Smooth muscle cell (in vitro differentiated cells): ENCODE results near the gene TBC1D4. TPM values are rescaled to one million over a fixed set of nuclear protein-coding genes. Genes with fewer than 3 reads are reported as not detected.

Source experiments
- DNase-seq: peaks from one replicate; lab custom pipeline; 2025; ENCODE audit not compliant: unreplicated experiment; lab: John Stamatoyannopoulos, UW
- H2AFZ ChIP-seq: fragments of 200-600 bp; sonication (generic); 2 replicates; pipeline ENCODE4 v1.6.0; 2016; ENCODE audit warnings: antibody characterized with exemption, low read depth, mild to moderate bottlenecking
- H3F3A ChIP-seq: fragments of 200-600 bp; sonication (generic); 2 replicates; pipeline ENCODE4 v1.6.0; 2017; ENCODE audit warnings: antibody characterized with exemption, low read depth
- H3K27ac ChIP-seq: fragments of 200-600 bp; sonication (generic); 2 replicates; pipeline ENCODE4 v1.5.1; 2016; ENCODE audit warnings: low read depth, mild to moderate bottlenecking
- H3K27me3 ChIP-seq: fragments of 200-600 bp; sonication (generic); 2 replicates; pipeline ENCODE4 v1.6.1; 2016; ENCODE audit warnings: low read depth, mild to moderate bottlenecking
- H3K36me3 ChIP-seq: fragments of 200-600 bp; sonication (generic); 2 replicates; pipeline ENCODE4 v1.5.1; 2016; ENCODE audit warnings: low read depth
- H3K4me1 ChIP-seq: fragments of 200-600 bp; sonication (generic); 2 replicates; pipeline ENCODE4 v1.5.1; 2016; ENCODE audit warnings: low read depth
- H3K4me2 ChIP-seq: fragments of 200-600 bp; sonication (generic); 2 replicates; pipeline ENCODE4 v1.6.0; 2016; ENCODE audit warnings: mild to moderate bottlenecking
- H3K4me3 ChIP-seq: fragments of 200-600 bp; sonication (generic); 2 replicates; pipeline ENCODE4 v1.5.1; 2016; ENCODE audit warnings: mild to moderate bottlenecking
- H3K79me2 ChIP-seq: fragments of 200-600 bp; sonication (generic); 2 replicates; pipeline ENCODE4 v1.6.0; 2016; ENCODE audit warnings: low read depth, mild to moderate bottlenecking
- H3K9ac ChIP-seq: fragments of 200-600 bp; sonication (generic); 2 replicates; pipeline ENCODE4 v1.6.0; 2016; ENCODE audit warnings: low read depth
- H3K9me3 ChIP-seq: fragments of 200-600 bp; sonication (generic); replicated peaks from 2 replicates; pipeline ENCODE4 v1.5.1; 2016; ENCODE audit warnings: low read depth
- H4K20me1 ChIP-seq: fragments of 200-600 bp; sonication (generic); 2 replicates; pipeline ENCODE4 v1.6.0; 2016; ENCODE audit warnings: low read depth
- WGBS: methylation state at CpG from one replicate; pipeline ENCODE4 v1.1.7; 2016; ENCODE audit warnings: low lambda C conversion rate; 5-methylcytosine and 5-hydroxymethylcytosine counted together
- polyA plus RNA-seq: library from polyadenylated mRNA; unstranded; fragments of >200 nt; fragmentation: Nextera tagmentation; extraction: Ambion mirVana; gene quantifications from 2 replicates; pipeline ENCODE4 v1.2.1, GENCODE V29; 2016
- total RNA-seq: library from RNA; depleted of rRNA; stranded (reverse); fragments of >200 nt; gene quantifications from 2 replicates; pipeline ENCODE4 v1.2.3, GENCODE V29; 2014
- TF ChIP-seq, protein P1 (sequence below): fragments of 200-600 bp; sonication (generic); IDR thresholded peaks from 2 replicates; pipeline ENCODE4 v1.5.1; 2017; ENCODE audit warnings: borderline replicate concordance, mild to moderate bottlenecking, antibody characterized with exemption; ENCODE audit not compliant: insufficient read depth, poor library complexity, severe bottlenecking

Gene TBC1D4
- total and polyA plus RNA-seq, 2 experiments from 2014 or later: 7.7 to 21.9 TPM

GRCh38 chr13:75468098-75468497 is 13.9 kb downstream of the TBC1D4 start:
- no peaks in the 10 kb centered on the region for H3K27me3 ChIP-seq
- no peak overlapping the region for H3K9ac ChIP-seq
- peaks cover 4% of the 10 kb centered on the region for H4K20me1 ChIP-seq
- no peaks in the 10 kb centered on the region for H3K36me3 ChIP-seq
- peaks cover 18% of the 10 kb centered on the region for H3K79me2 ChIP-seq
- TF ChIP-seq, protein P1, sequence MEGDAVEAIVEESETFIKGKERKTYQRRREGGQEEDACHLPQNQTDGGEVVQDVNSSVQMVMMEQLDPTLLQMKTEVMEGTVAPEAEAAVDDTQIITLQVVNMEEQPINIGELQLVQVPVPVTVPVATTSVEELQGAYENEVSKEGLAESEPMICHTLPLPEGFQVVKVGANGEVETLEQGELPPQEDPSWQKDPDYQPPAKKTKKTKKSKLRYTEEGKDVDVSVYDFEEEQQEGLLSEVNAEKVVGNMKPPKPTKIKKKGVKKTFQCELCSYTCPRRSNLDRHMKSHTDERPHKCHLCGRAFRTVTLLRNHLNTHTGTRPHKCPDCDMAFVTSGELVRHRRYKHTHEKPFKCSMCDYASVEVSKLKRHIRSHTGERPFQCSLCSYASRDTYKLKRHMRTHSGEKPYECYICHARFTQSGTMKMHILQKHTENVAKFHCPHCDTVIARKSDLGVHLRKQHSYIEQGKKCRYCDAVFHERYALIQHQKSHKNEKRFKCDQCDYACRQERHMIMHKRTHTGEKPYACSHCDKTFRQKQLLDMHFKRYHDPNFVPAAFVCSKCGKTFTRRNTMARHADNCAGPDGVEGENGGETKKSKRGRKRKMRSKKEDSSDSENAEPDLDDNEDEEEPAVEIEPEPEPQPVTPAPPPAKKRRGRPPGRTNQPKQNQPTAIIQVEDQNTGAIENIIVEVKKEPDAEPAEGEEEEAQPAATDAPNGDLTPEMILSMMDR: no peak
- H2AFZ ChIP-seq: no peak overlapping the region
- no peaks in the 10 kb centered on the region for H3F3A ChIP-seq
- H3K4me1 ChIP-seq: no peaks in the 10 kb centered on the region
- no peak overlapping the region for H3K27ac ChIP-seq
- no peak for DNase-seq
- no peaks in the 10 kb centered on the region for H3K9me3 ChIP-seq
- no peak overlapping the region for H3K4me3 ChIP-seq
- WGBS: 93% methylated on average over 1 of the region's 1 CpG
- H3K4me2 ChIP-seq: no peak overlapping the region

GRCh38 chr13:75467040-75467728 is 14.8 kb downstream of the TBC1D4 start:
- 98% methylated on average over 3 of the region's 3 CpGs for WGBS
- no peaks in the 10 kb centered on the region for H3F3A ChIP-seq
- no peak overlapping the region for H3K9ac ChIP-seq

GRCh38 chr13:75465236-75465635 is 16.7 kb downstream of the TBC1D4 start:
- TF ChIP-seq, protein P1: no peak

More at GRCh38 chr13:75467040-75467728, 14.8 kb downstream of the TBC1D4 start:
- Histone ChIP-seq H3K4me2 (no peak overlapping the region), H3K27me3 (no peaks in the 10 kb centered on the region), H3K79me2 (peaks cover 18% of the 10 kb centered on the region), H3K36me3 (no peaks in the 10 kb centered on the region), H4K20me1 (peaks cover 4% of the 10 kb centered on the region), H3K4me3 (no peak overlapping the region), H2AFZ (no peak overlapping the region), H3K9me3 (no peaks in the 10 kb centered on the region), H3K4me1 (no peaks in the 10 kb centered on the region), H3K27ac (no peak overlapping the region)
- TF ChIP-seq, protein P1: no peak
- DNase-seq: no peak

DNA sequence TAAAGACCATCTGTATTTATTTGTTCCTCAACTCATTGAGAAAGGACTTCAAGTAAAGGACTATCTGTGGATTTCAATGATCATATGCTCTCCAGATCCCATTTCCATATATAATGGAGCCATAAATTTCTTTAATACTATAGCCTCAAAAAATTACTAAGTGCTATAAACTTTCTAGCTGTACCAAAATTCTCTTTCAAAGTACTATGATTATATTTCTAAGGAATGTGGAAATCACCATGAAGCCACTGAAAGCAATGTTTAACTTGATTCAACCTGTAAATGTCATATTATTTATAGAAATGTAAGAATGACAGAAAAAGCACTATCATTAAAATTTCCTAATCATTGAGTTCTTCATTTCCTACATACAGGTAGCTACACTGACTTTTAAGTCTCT is 20.7 kb downstream of the TBC1D4 start:
- no peaks in the 10 kb centered on the region for H3K27me3 ChIP-seq

More at GRCh38 chr13:75465236-75465635, 16.7 kb downstream of the TBC1D4 start:
- peaks cover 11% of the 10 kb centered on the region for H4K20me1 ChIP-seq
- no peak overlapping the region for H3K4me2 ChIP-seq
- peaks cover 14% of the 10 kb centered on the region for H3K79me2 ChIP-seq
- H3F3A ChIP-seq: no peaks in the 10 kb centered on the region
- no peak for DNase-seq
- H3K4me1 ChIP-seq: no peaks in the 10 kb centered on the region
- H2AFZ ChIP-seq: no peak overlapping the region
- H3K36me3 ChIP-seq: no peaks in the 10 kb centered on the region
- no peaks in the 10 kb centered on the region for H3K27me3 ChIP-seq
- no peak overlapping the region for H3K27ac ChIP-seq
- no peak overlapping the region for H3K4me3 ChIP-seq
- no peak overlapping the region for H3K9ac ChIP-seq
- no peaks in the 10 kb centered on the region for H3K9me3 ChIP-seq
- 89% methylated on average over 1 of the region's 1 CpG for WGBS

More for the DNA sequence above, 20.7 kb downstream of the TBC1D4 start:
- H3K4me1 ChIP-seq: no peaks in the 10 kb centered on the region
- no peaks in the 10 kb centered on the region for H3K9me3 ChIP-seq
- H2AFZ ChIP-seq: no peak overlapping the region
- no peaks in the 10 kb centered on the region for H3F3A ChIP-seq
- no peaks in the 10 kb centered on the region for H3K36me3 ChIP-seq
- H3K27ac ChIP-seq: no peak overlapping the region
- H3K9ac ChIP-seq: no peak overlapping the region
- no peak overlapping the region for H3K4me2 ChIP-seq
- TF ChIP-seq, protein P1: no peak
- no peaks in the 10 kb centered on the region for H3K79me2 ChIP-seq
- DNase-seq: no peak
- H3K4me3 ChIP-seq: no peak overlapping the region
- H4K20me1 ChIP-seq: peaks cover 22% of the 10 kb centered on the region
